ENCODE results near the gene NLK.
"Not testable (repeated sequence)": the region's sequence is repeated elsewhere in the genome, so short reads cannot be mapped to it uniquely, and the experiment has no call there.

NLK gene

GRCh38 chr17:28018439-28019070, 23.9 kb upstream of the NLK start:
- DNase-seq (ENCODE audit: low read depth) = no peak
- in situ Hi-C loops (cut with HindIII; ENCODE audit: low sequenced_read_pairs) = no loop called here
- H3K4me3 ChIP-seq (ENCODE audit: low read depth, low read length) = no peak overlapping the region
- no peak for TF ChIP-seq CTCF (IDR thresholded peaks at IDR 0.05; ENCODE audit: low read depth, low read length, missing control alignments)

GRCh38 chr17:28020515-28020914, 22.0 kb upstream of the NLK start:
- no peak for DNase-seq (ENCODE audit: low read depth)

GRCh38 chr17:28029044-28029443, 13.4 kb upstream of the NLK start:
- H3K4me3 ChIP-seq (ENCODE audit: low read depth, low read length) = no peak overlapping the region
- TF ChIP-seq CTCF (IDR thresholded peaks at IDR 0.05; ENCODE audit: low read depth, low read length, missing control alignments) = no peak
- in situ Hi-C loops (cut with HindIII; ENCODE audit: low sequenced_read_pairs) = no loop called here
- DNase-seq (ENCODE audit: low read depth) = no peak

More at GRCh38 chr17:28020515-28020914, 22.0 kb upstream of the NLK start:
- no peak overlapping the region for H3K4me3 ChIP-seq (ENCODE audit: low read depth, low read length)
- in situ Hi-C loops (cut with HindIII; ENCODE audit: low sequenced_read_pairs) = no loop called here
- no peak for TF ChIP-seq CTCF (IDR thresholded peaks at IDR 0.05; ENCODE audit: low read depth, low read length, missing control alignments)

GRCh38 chr17:28030386-28030785, 12.1 kb upstream of the NLK start:
- no peak for DNase-seq (ENCODE audit: low read depth)
- no peak for TF ChIP-seq CTCF (IDR thresholded peaks at IDR 0.05; ENCODE audit: low read depth, low read length, missing control alignments)
- H3K4me3 ChIP-seq (ENCODE audit: low read depth, low read length) = no peak overlapping the region
- in situ Hi-C loops (cut with HindIII; ENCODE audit: low sequenced_read_pairs) = no loop called here

GRCh38 chr17:28031174-28031573, 11.3 kb upstream of the NLK start:
- DNase-seq (ENCODE audit: low read depth) = no peak
- no peak for TF ChIP-seq CTCF (IDR thresholded peaks at IDR 0.05; ENCODE audit: low read depth, low read length, missing control alignments)

GRCh38 chr17:28033972-28034714, 8.3 kb upstream of the NLK start:
- in situ Hi-C loops (cut with HindIII; ENCODE audit: low sequenced_read_pairs) = no loop called here
- TF ChIP-seq CTCF (IDR thresholded peaks at IDR 0.05; ENCODE audit: low read depth, low read length, missing control alignments) = no peak
- DNase-seq (ENCODE audit: low read depth) = peak; percentile 49
- H3K4me3 ChIP-seq (ENCODE audit: low read depth, low read length) = no peak overlapping the region

More at GRCh38 chr17:28031174-28031573, 11.3 kb upstream of the NLK start:
- no peak overlapping the region for H3K4me3 ChIP-seq (ENCODE audit: low read depth, low read length)
- in situ Hi-C loops (cut with HindIII; ENCODE audit: low sequenced_read_pairs) = no loop called here

- in situ Hi-C loops (cut with HindIII; ENCODE audit: low sequenced_read_pairs); DNase-seq (ENCODE audit: low read depth); H3K4me3 ChIP-seq (ENCODE audit: low read depth, low read length): not testable (repeated sequence)
Measured at GRCh38 chr17:28035452-28035851, 7.0 kb upstream of the NLK start.

GRCh38 chr17:28035884-28036283, 6.6 kb upstream of the NLK start:
- in situ Hi-C loops (cut with HindIII; ENCODE audit: low sequenced_read_pairs); H3K4me3 ChIP-seq (ENCODE audit: low read depth, low read length); DNase-seq (ENCODE audit: low read depth): not testable (repeated sequence)
